K562 (cell line): ENCODE data around the gene TSTD2. TPM values are rescaled to one million over a fixed set of nuclear protein-coding genes. Genes with fewer than 3 reads are reported as not detected.

Experiments
- ATAC-seq: fragments of 200-7000 bp; cut with Tn5 transposase; 3 replicates; pipeline ENCODE4 v1.9.1; 2020; ENCODE audit warnings: moderate library complexity
- BruUV-seq: library from RNA; stranded (reverse); fragments of 400-500 nt; replicated peaks from 2 replicates; lab custom pipeline; 2021; lab: Mats Ljungman, UMichigan
- CTCF ChIA-PET: fragments of 300-600 bp; formaldehyde crosslinking; extraction: SDS; loops from one replicate; lab custom pipeline; 2021; ENCODE audit warnings: low intra/inter-chr PET ratio; lab: Yijun Ruan, JAX
- POLR2A ChIA-PET: fragments of 300-600, 350-650 bp; sonication (Branson Sonifier 250); formaldehyde crosslinking; extraction: SDS; loops from one replicate; lab custom pipeline; 2021; ENCODE audit warnings: antibody characterized with exemption, inconsistent platforms; lab: Yijun Ruan, JAX
- DNase-seq, 4 experiments: peaks; one replicate each; pipeline versions ENCODE4 v3.0.0 to v3.0.0-alpha.2; 2011 to 2018; ENCODE audit warnings: low spot score in 3 of 4, mixed read lengths in 3 of 4; ENCODE audit errors: extremely low read depth in 1 of 4
- FAIRE-seq: peaks from 2 replicates; lab custom pipeline; 2011; peaks lifted over from hg19 to GRCh38; lab: Jason Lieb, UNC
- H2AFZ ChIP-seq: 2 replicates; pipeline ENCODE4 v1.6.0; 2011; ENCODE audit warnings: low read depth, low read length, control low read depth, inconsistent platforms
- H3K27ac ChIP-seq: fragments of 200-600 bp; 3 replicates; pipeline ENCODE4 v1.8.0; 2011; ENCODE audit warnings: low read depth, mild to moderate bottlenecking, control low read depth, inconsistent platforms, low read length, moderate library complexity, mixed read lengths; ENCODE audit errors: extremely low read depth
- H3K27me3 ChIP-seq, 2 experiments: fragments of 300-600 bp in 1 of 2; 2 replicates in 1 of 2; 3 replicates in 1 of 2; pipeline versions ENCODE4 v1.6.0 to v1.8.0; 2011; ENCODE audit warnings: inconsistent platforms in 2 of 2, low read length in 2 of 2, mild to moderate bottlenecking in 1 of 2, mixed read lengths in 1 of 2, moderate library complexity in 1 of 2; ENCODE audit not compliant: control insufficient read depth in 2 of 2, insufficient read depth in 2 of 2
- H3K36me3 ChIP-seq: fragments of 300-600 bp; 3 replicates; pipeline ENCODE4 v1.8.0; 2011; ENCODE audit warnings: mild to moderate bottlenecking, low read length, inconsistent platforms; ENCODE audit not compliant: control insufficient read depth, insufficient read depth
- H3K4me1 ChIP-seq, 2 experiments: fragments of 200-600 bp in 1 of 2; replicated peaks in 1 of 2; 2 replicates in 1 of 2; 3 replicates in 1 of 2; pipeline versions ENCODE4 v1.5.1 to v1.8.0; 2011; ENCODE audit warnings: inconsistent platforms in 2 of 2, low read length in 2 of 2, mild to moderate bottlenecking in 1 of 2, mixed read lengths in 1 of 2, moderate library complexity in 1 of 2; ENCODE audit not compliant: control insufficient read depth in 2 of 2, insufficient read depth in 2 of 2
- H3K4me2 ChIP-seq: 2 replicates; pipeline ENCODE4 v1.6.1; 2011; ENCODE audit warnings: low read length, control low read depth, inconsistent platforms, mixed read lengths; ENCODE audit not compliant: insufficient read depth
- H3K4me3 ChIP-seq: fragments of 200-600 bp; sonication (generic), shearing (Covaris generic); 2 replicates; pipeline ENCODE4 v1.5.1; 2016; ENCODE audit warnings: control low read depth, inconsistent platforms
- H3K79me2 ChIP-seq: fragments of 200-600 bp; 3 replicates; pipeline ENCODE4 v1.8.0; 2011; ENCODE audit warnings: low read length, inconsistent platforms; ENCODE audit not compliant: control insufficient read depth, insufficient read depth
- H3K9ac ChIP-seq, 2 experiments: 2 replicates each; pipeline versions ENCODE4 v1.6.0 to v1.6.1; 2011; ENCODE audit warnings: low read depth in 2 of 2, low read length in 2 of 2, control low read depth in 1 of 2, inconsistent platforms in 1 of 2, mild to moderate bottlenecking in 1 of 2, mixed read lengths in 1 of 2; ENCODE audit not compliant: insufficient read depth in 1 of 2
- H3K9me1 ChIP-seq: one replicate; pipeline ENCODE4 v1.6.0; 2011; ENCODE audit warnings: inconsistent platforms, mild to moderate bottlenecking, low read length, moderate library complexity; ENCODE audit not compliant: control insufficient read depth, insufficient read depth
- H3K9me3 ChIP-seq: replicated peaks from 2 replicates; pipeline ENCODE4 v1.5.1; 2011; ENCODE audit warnings: low read depth, low read length, inconsistent platforms; ENCODE audit not compliant: control insufficient read depth, insufficient read depth
- H4K20me1 ChIP-seq: replicated peaks from 2 replicates; pipeline ENCODE4 v1.6.1; 2011; ENCODE audit warnings: low read length, inconsistent platforms, mixed read lengths; ENCODE audit not compliant: control insufficient read depth, insufficient read depth
- ATF3 ChIP-seq, 2 experiments: fragments of 450-650 bp in 1 of 2; sonication (generic) in 1 of 2; formaldehyde crosslinking in 1 of 2; IDR thresholded peaks in 1 of 2; conservative IDR thresholded peaks in 1 of 2; 2 replicates each; pipeline versions ENCODE4 v1.6.1 to v1.8.1; 2016 to 2023; ENCODE audit warnings: mild to moderate bottlenecking in 2 of 2, moderate library complexity in 2 of 2, inconsistent platforms in 1 of 2, missing genetic modification reagents in 1 of 2
- BDP1 ChIP-seq: IDR thresholded peaks from 3 replicates; pipeline ENCODE4 v1.6.1; 2011; ENCODE audit not compliant: insufficient read length, insufficient read depth
- CBFA2T3 ChIP-seq: fragments of 450-650 bp; IDR thresholded peaks from 2 replicates; pipeline ENCODE4 v1.6.1; 2017
- CBX8 ChIP-seq: fragments of 200-600 bp; sonication (generic); IDR thresholded peaks from 2 replicates; pipeline ENCODE4 v1.6.1; 2012; ENCODE audit warnings: borderline replicate concordance, mixed run types, low read depth, mild to moderate bottlenecking, moderate library complexity, mixed read lengths, low read length, control low read depth, inconsistent platforms; ENCODE audit not compliant: poor library complexity, severe bottlenecking; ENCODE audit errors: extremely low read depth
- CHAMP1 ChIP-seq: fragments of 450-650 bp; IDR thresholded peaks from 2 replicates; pipeline ENCODE4 v1.6.1; 2016; ENCODE audit warnings: mild to moderate bottlenecking
- FOSL1 ChIP-seq: fragments of 200-800 bp; sonication (Bioruptor generic); conservative IDR thresholded peaks from 2 replicates; pipeline ENCODE4 v1.6.1; 2016; ENCODE audit warnings: missing genetic modification characterization, missing compliant biosample characterization
- FOXP1 ChIP-seq: sonication (generic); formaldehyde crosslinking; IDR thresholded peaks from 2 replicates; pipeline ENCODE4 v1.8.0; 2022; ENCODE audit warnings: mild to moderate bottlenecking, missing genetic modification reagents
- GABPB2 ChIP-seq: fragments of 250-450 bp; sonication (Bioruptor Pico); conservative IDR thresholded peaks from 2 replicates; pipeline ENCODE4 v1.5.1; 2021; ENCODE audit warnings: mild to moderate bottlenecking
- HDAC2 ChIP-seq: fragments of 450-650 bp; IDR thresholded peaks from 2 replicates; pipeline ENCODE4 v1.6.1; 2016; ENCODE audit warnings: mild to moderate bottlenecking
- HMG20A ChIP-seq: fragments of 450-650 bp; formaldehyde crosslinking; conservative IDR thresholded peaks from 2 replicates; pipeline ENCODE4 v1.4.0; 2020; ENCODE audit warnings: mild to moderate bottlenecking, mixed read lengths
- MCM5 ChIP-seq: fragments of 450-650 bp; IDR thresholded peaks from 2 replicates; pipeline ENCODE4 v1.6.1; 2016; ENCODE audit warnings: low read depth
- MYNN ChIP-seq, 2 experiments: sonication (generic); formaldehyde crosslinking in 1 of 2; IDR thresholded peaks; 2 replicates each; pipeline versions ENCODE4 v1.5.0 to v1.6.1; 2016 to 2020; ENCODE audit warnings: antibody characterized with exemption in 1 of 2, missing genetic modification reagents in 1 of 2
- OTX1 ChIP-seq: fragments of 450-650 bp; formaldehyde crosslinking; IDR thresholded peaks from 2 replicates; pipeline ENCODE4 v1.4.0; 2022; ENCODE audit warnings: mild to moderate bottlenecking
- POLR2G ChIP-seq: fragments of 200-400 bp; formaldehyde crosslinking; IDR thresholded peaks from 2 replicates; pipeline ENCODE4 v1.6.1; 2017; ENCODE audit warnings: low read depth, mild to moderate bottlenecking, antibody characterized with exemption, low read length, moderate library complexity
- SMAD3 ChIP-seq: fragments of 450-650 bp; formaldehyde crosslinking; conservative IDR thresholded peaks from 2 replicates; pipeline ENCODE4 v1.4.0; 2020; ENCODE audit warnings: mild to moderate bottlenecking
- ZKSCAN1 ChIP-seq: fragments of 150-350 bp; IDR thresholded peaks from 2 replicates; pipeline ENCODE4 v1.6.1; 2016; ENCODE audit warnings: low read depth, low read length
- ZNF232 ChIP-seq: sonication (generic); formaldehyde crosslinking; IDR thresholded peaks from 2 replicates; pipeline ENCODE4 v1.8.0; 2022; ENCODE audit warnings: mild to moderate bottlenecking, missing genetic modification reagents
- ZSCAN32 ChIP-seq: fragments of 450-650 bp; formaldehyde crosslinking; IDR thresholded peaks from 2 replicates; pipeline ENCODE4 v1.4.0; 2020; ENCODE audit warnings: mild to moderate bottlenecking, moderate library complexity
- WGBS: fragments of 100-300 bp; shearing (Covaris generic); methylation state at CpG from one replicate; pipeline ENCODE4 v1.1.6; 2016; ENCODE audit warnings: low coverage, mixed read lengths; ENCODE audit not compliant: insufficient coverage; ENCODE audit errors: missing lambda C conversion rate; 5-methylcytosine and 5-hydroxymethylcytosine counted together
- in situ Hi-C: fragments of 300-500 bp; cut with MboI; formaldehyde crosslinking; loops from 4 replicates; pipeline ENCODE4 v1.15.0; 2018; ENCODE audit warnings: inconsistent platforms, mixed read lengths
- intact Hi-C: fragments of 100-400 bp; cut with micrococcal nuclease; formaldehyde crosslinking; loops from 2 replicates; pipeline ENCODE4 v1.14.2; 2022
- polyA plus RNA-seq, 8 experiments: library from polyadenylated mRNA; depleted of rRNA in 4 of 8; stranded (reverse) in 5 of 8; unstranded in 3 of 8; fragments of >200 nt; fragmentation: Nextera tagmentation in 2 of 8; fragmentation: Illumina TruSeq in 1 of 8; extraction: Ambion mirVana in 2 of 8; extraction: Trizol in 1 of 8; gene quantifications; 2 replicates each; pipeline versions ENCODE4 v1.2.1 to v1.2.3, GENCODE V29; 2011 to 2014; ENCODE audit warnings: inconsistent platforms in 1 of 8, missing spikeins in 1 of 8
- total RNA-seq, 7 experiments: library from RNA; depleted of rRNA in 6 of 7; stranded (reverse); fragments of >200 nt in 6 of 7; fragmentation: Illumina TruSeq in 2 of 7; extraction: Trizol in 2 of 7; gene quantifications; 2 replicates each; pipeline versions ENCODE4 v1.2.1 to v1.2.3, GENCODE V29; 2011 to 2021; ENCODE audit warnings: low replicate concordance in 1 of 7

TSTD2 gene
- total and polyA plus RNA-seq, 9 of the 15 experiments (the other 6 are each of a cell fraction or from before 2014, with no cell fraction given): 10.1 to 36.7 (median 19.0) TPM

GRCh38 chr9:97578846-97579245 is 54.3 kb downstream of the TSTD2 start (continued):
- TF ChIP-seq CHAMP1: no peak
- TF ChIP-seq, all 486 proteins: peak for 0

GRCh38 chr9:97577051-97577450 is 56.1 kb downstream of the TSTD2 start:
- Histone ChIP-seq H3K36me3 (peaks cover 15% of the 10 kb centered on the region; the same call in 2 of the 3 replicates), H3K27ac (no peak overlapping the region), H3K79me2 (no peaks in the 10 kb centered on the region), H3K9me3 (no peaks in the 10 kb centered on the region), H3K27me3 (no peaks in the 10 kb centered on the region), H3K4me3 (no peak overlapping the region), H4K20me1 (no peaks in the 10 kb centered on the region), H2AFZ (no peak overlapping the region), H3K9me1 (no peaks in the 10 kb centered on the region), H3K4me1 (no peaks in the 10 kb centered on the region), H3K9ac (no peak overlapping the region), H3K4me2 (no peak overlapping the region)
- POLR2A ChIA-PET: interaction anchor here (0.5 to 0.8 kb wide), 2 partner anchors 22 to 92 kb away, joined by 3 to 4 read pairs; no protein-coding TSS in a partner anchor
- 91% methylated on average over 5 of the region's 5 CpGs for WGBS
- FAIRE-seq (no peak), DNase-seq (no peak), ATAC-seq (no peak)
- in situ Hi-C loops (no loop called here), intact Hi-C loops (no loop called here)
- no TSS peak for BruUV-seq
- CTCF ChIA-PET: no interaction called here
- TF ChIP-seq FOSL1 (tag): no peak
- no peak for TF ChIP-seq GABPB2 (CRISPR knock-in tag)
- TF ChIP-seq ZSCAN32: no peak
- no peak for TF ChIP-seq ZKSCAN1
- TF ChIP-seq HMG20A (CRISPR knock-in tag): no peak
- TF ChIP-seq CBFA2T3: no peak
- TF ChIP-seq ATF3 (IDR thresholded peaks at IDR 0.05): no peak
- no peak for TF ChIP-seq ATF3 (CRISPR knock-in tag; conservative IDR thresholded peaks at IDR 0.05)
- no peak for TF ChIP-seq CBX8
- TF ChIP-seq FOXP1: no peak
- TF ChIP-seq BDP1: no peak
- no peak for TF ChIP-seq POLR2G
- no peak for TF ChIP-seq MCM5
- no peak for TF ChIP-seq OTX1
- no peak for TF ChIP-seq SMAD3
- TF ChIP-seq HDAC2: no peak
- no peak for TF ChIP-seq MYNN (IDR thresholded peaks at IDR 0.05)
- no peak for TF ChIP-seq MYNN (CRISPR knock-in tag; IDR thresholded peaks at IDR 0.05)
- no peak for TF ChIP-seq ZNF232
